CD14-positive monocyte (primary cell): Measurements from ENCODE around the gene MRPS14. TPM values are rescaled to one million over a fixed set of nuclear protein-coding genes. Genes with fewer than 3 reads are reported as not detected.

ENCODE experiments used
- DNase-seq, 3 donors: peaks; one replicate each; pipeline ENCODE4 v3.0.0-alpha.2; 2011 to 2022
- H2AFZ ChIP-seq: 2 replicates; pipeline ENCODE4 v1.6.0; 2012; ENCODE audit warnings: mild to moderate bottlenecking, low read depth, low read length, inconsistent platforms; ENCODE audit not compliant: insufficient read depth, poor library complexity, severe bottlenecking
- H3K27ac ChIP-seq, 2 donors: 1 replicate in 1 of 2; 2 replicates in 1 of 2; pipeline ENCODE4 v1.5.1; 2012 to 2013; ENCODE audit warnings: low read length in 2 of 2, control low read depth in 1 of 2, inconsistent platforms in 1 of 2, low read depth in 1 of 2, mild to moderate bottlenecking in 1 of 2
- H3K27me3 ChIP-seq, 2 donors: one replicate each; pipeline versions ENCODE4 v1.6.0 to v1.6.1; 2011 to 2013; ENCODE audit warnings: low read length in 2 of 2; ENCODE audit not compliant: control insufficient read depth in 2 of 2, insufficient read depth in 2 of 2
- H3K36me3 ChIP-seq, 2 donors: replicated peaks in 1 of 2; 1 replicate in 1 of 2; 2 replicates in 1 of 2; pipeline versions ENCODE4 v1.5.1 to v1.6.1; 2012 to 2013; ENCODE audit warnings: low read length in 2 of 2, control low read depth in 1 of 2, inconsistent platforms in 1 of 2, mild to moderate bottlenecking in 1 of 2; ENCODE audit not compliant: insufficient read depth in 2 of 2, control insufficient read depth in 1 of 2
- H3K4me1 ChIP-seq, 2 donors: 1 replicate in 1 of 2; 2 replicates in 1 of 2; pipeline versions ENCODE4 v1.5.1 to v1.6.1; 2012 to 2013; ENCODE audit warnings: low read length in 2 of 2, control low read depth in 1 of 2, inconsistent platforms in 1 of 2, mild to moderate bottlenecking in 1 of 2, moderate library complexity in 1 of 2; ENCODE audit not compliant: insufficient read depth in 2 of 2, control insufficient read depth in 1 of 2
- H3K4me2 ChIP-seq: replicated peaks from 2 replicates; pipeline ENCODE3; 2012; ENCODE audit warnings: low read length, moderate library complexity, mild to moderate bottlenecking; ENCODE audit not compliant: poor library complexity, severe bottlenecking; ENCODE audit errors: extremely low read depth
- H3K4me3 ChIP-seq, 3 experiments: fragments of 200-600 bp in 1 of 3; sonication (generic) in 1 of 3; replicated peaks in 1 of 3; 1 replicate in 2 of 3; 2 replicates in 1 of 3; pipeline ENCODE4 v1.5.1; 2011 to 2013; ENCODE audit warnings: low read length in 3 of 3, mild to moderate bottlenecking in 3 of 3, control low read depth in 2 of 3, low read depth in 2 of 3, inconsistent platforms in 1 of 3, moderate library complexity in 1 of 3
- H3K79me2 ChIP-seq: 2 replicates; pipeline ENCODE4 v1.6.0; 2012; ENCODE audit warnings: mild to moderate bottlenecking, control low read depth, inconsistent platforms, low read length, moderate library complexity; ENCODE audit not compliant: insufficient read depth
- H3K9ac ChIP-seq: 2 replicates; pipeline ENCODE4 v1.6.0; 2017; ENCODE audit warnings: low read length, mild to moderate bottlenecking; ENCODE audit not compliant: insufficient read depth, poor library complexity, severe bottlenecking
- H3K9me3 ChIP-seq, 2 donors: replicated peaks in 1 of 2; 1 replicate in 1 of 2; 2 replicates in 1 of 2; pipeline versions ENCODE4 v1.5.1 to v1.6.1; 2012 to 2013; ENCODE audit warnings: low read length in 2 of 2, control low read depth in 1 of 2; ENCODE audit not compliant: control insufficient read depth in 1 of 2, insufficient read depth in 1 of 2
- H4K20me1 ChIP-seq: 2 replicates; pipeline ENCODE4 v1.6.0; 2012; ENCODE audit warnings: mild to moderate bottlenecking, low read length, control low read depth, moderate library complexity; ENCODE audit not compliant: insufficient read depth
- H3K27ac Mint-ChIP-seq, 7 donors: one replicate each; pipeline ENCODE4 v1.8.0; 2020; ENCODE audit warnings: mild to moderate bottlenecking in 7 of 7, mixed read lengths in 7 of 7, moderate library complexity in 6 of 7, inconsistent platforms in 2 of 7
- H3K27me3 Mint-ChIP-seq, 3 donors: one replicate each; pipeline ENCODE4 v1.8.0; 2021 to 2022; ENCODE audit warnings: low read depth in 3 of 3, mild to moderate bottlenecking in 3 of 3, mixed read lengths in 3 of 3, moderate library complexity in 3 of 3, inconsistent platforms in 1 of 3
- H3K36me3 Mint-ChIP-seq, 2 donors: one replicate each; pipeline ENCODE4 v1.8.0; 2020; ENCODE audit warnings: mixed read lengths in 2 of 2, inconsistent platforms in 1 of 2, mild to moderate bottlenecking in 1 of 2
- H3K4me1 Mint-ChIP-seq: one replicate; pipeline ENCODE4 v1.8.0; 2020; ENCODE audit warnings: mild to moderate bottlenecking, mixed read lengths
- H3K4me3 Mint-ChIP-seq, 2 donors: one replicate each; pipeline ENCODE4 v1.8.0; 2020; ENCODE audit warnings: mild to moderate bottlenecking in 2 of 2, mixed read lengths in 2 of 2, moderate library complexity in 1 of 2
- H3K9me3 Mint-ChIP-seq, 7 donors: one replicate each; pipeline ENCODE4 v1.8.0; 2020 to 2022; ENCODE audit warnings: mixed read lengths in 7 of 7, mild to moderate bottlenecking in 6 of 7, moderate library complexity in 6 of 7, inconsistent platforms in 2 of 7
- WGBS: methylation state at CpG from one replicate; pipeline ENCODE4 v1.1.5; 2013; ENCODE audit warnings: missing lambda C conversion rate; ENCODE audit not compliant: insufficient coverage; 5-methylcytosine and 5-hydroxymethylcytosine counted together
- intact Hi-C, 2 donors: fragments of 100-400 bp; cut with micrococcal nuclease; formaldehyde crosslinking; loops; one replicate each; pipeline versions ENCODE4 v1.15.0 to v1.15.1; 2023
- polyA plus RNA-seq, 3 donors: library from polyadenylated mRNA; depleted of rRNA in 1 of 3; unstranded in 2 of 3; stranded (reverse) in 1 of 3; fragments of 300-500 nt in 2 of 3; fragments of >200 nt in 1 of 3; fragmentation: Illumina TruSeq in 2 of 3; gene quantifications; 1 replicate in 2 of 3; 2 replicates in 1 of 3; pipeline ENCODE4 v1.2.3, GENCODE V29; 2012 to 2021
- TF ChIP-seq, protein P1 (sequence below): fragments of 200-600 bp; IDR thresholded peaks from one replicate; pipeline ENCODE4 v1.8.0; 2022; ENCODE audit warnings: antibody characterized with exemption, mild to moderate bottlenecking

The MRPS14 gene
- polyA plus RNA-seq, 3 donors: 5.4 to 53.2 (median 48.1) TPM

DNA sequence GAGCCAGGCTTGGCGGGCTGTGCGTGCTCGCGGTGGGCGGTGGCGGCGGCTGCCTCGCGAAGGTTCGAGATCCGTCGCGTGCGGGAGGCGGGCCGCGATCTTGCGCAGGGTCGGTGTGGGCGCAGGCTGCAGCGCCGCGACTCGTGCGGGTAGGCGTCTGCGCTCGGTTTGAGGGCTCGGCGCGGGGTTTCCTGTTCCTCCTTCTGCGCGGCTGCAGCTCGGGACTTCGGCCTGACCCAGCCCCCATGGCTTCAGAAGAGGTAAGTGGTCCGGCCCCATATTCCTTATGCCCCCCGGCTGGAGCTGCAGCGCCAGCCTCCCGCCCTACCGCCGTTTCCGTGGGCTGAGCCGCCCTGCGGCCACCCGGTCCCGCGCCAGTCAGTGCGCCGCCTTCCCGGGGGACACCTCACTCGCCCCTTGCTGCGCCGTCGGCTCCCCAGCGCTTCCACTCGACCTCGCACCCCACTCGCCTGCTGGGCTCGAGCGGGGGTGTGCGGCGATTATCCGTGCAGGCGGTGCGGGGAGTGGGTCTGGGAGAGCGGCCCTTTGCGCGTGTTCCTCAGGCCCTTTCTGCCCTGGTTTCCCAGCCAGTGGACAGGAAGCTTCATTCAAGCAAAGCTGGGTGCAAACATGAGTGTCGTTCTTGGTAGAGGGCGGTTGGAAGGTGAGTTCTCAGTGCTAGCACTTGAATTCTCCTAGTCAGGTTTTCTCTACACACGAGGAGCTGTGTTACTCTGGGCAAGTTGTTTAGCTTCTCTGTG is 23.1 kb downstream of the MRPS14 start, which contains the start of gene CACYBP:
Gene CACYBP, plus strand, starts transcription at position 12 of the 761 bp plus-strand sequence. Its CDS starts 234 bp downstream, at position 246.
- Histone ChIP-seq H2AFZ (peak within 1 kb of the TSS; percentile 84), H3K9ac (peak within 1 kb of the TSS; percentile 97), H3K27ac (peak within 1 kb of the TSS; percentile 95 to 100), H3K36me3 (peaks cover 0 to 20% of the 10 kb centered on the region in 2 donors), H3K4me2 (peak within 1 kb of the TSS; percentile 75), H3K27me3 (no peaks in the 10 kb centered on the region), H3K9me3 (no peaks in the 10 kb centered on the region), H3K4me1 (peaks cover 27 to 42% of the 10 kb centered on the region in 2 donors), H3K4me3 (peak within 1 kb of the TSS; percentile 75 to 81 (median 76)), H4K20me1 (peaks cover 33% of the 10 kb centered on the region), H3K79me2 (peaks cover 53% of the 10 kb centered on the region)
- H3K27me3 Mint-ChIP-seq: no peaks in the 10 kb centered on the region
- TF ChIP-seq, protein P1, sequence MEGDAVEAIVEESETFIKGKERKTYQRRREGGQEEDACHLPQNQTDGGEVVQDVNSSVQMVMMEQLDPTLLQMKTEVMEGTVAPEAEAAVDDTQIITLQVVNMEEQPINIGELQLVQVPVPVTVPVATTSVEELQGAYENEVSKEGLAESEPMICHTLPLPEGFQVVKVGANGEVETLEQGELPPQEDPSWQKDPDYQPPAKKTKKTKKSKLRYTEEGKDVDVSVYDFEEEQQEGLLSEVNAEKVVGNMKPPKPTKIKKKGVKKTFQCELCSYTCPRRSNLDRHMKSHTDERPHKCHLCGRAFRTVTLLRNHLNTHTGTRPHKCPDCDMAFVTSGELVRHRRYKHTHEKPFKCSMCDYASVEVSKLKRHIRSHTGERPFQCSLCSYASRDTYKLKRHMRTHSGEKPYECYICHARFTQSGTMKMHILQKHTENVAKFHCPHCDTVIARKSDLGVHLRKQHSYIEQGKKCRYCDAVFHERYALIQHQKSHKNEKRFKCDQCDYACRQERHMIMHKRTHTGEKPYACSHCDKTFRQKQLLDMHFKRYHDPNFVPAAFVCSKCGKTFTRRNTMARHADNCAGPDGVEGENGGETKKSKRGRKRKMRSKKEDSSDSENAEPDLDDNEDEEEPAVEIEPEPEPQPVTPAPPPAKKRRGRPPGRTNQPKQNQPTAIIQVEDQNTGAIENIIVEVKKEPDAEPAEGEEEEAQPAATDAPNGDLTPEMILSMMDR: no peak
- intact Hi-C loops: loop anchor here (2.0 to 10.0 kb wide), 3 partner anchors 23 to 975 kb away; partner anchors contain the start of genes RC3H1 (in 2 of the 2) and MRPS14 (in 1 of the 2)
- peak within 1 kb of the TSS in 3 of 7 donors; percentile 86 to 88 (median 87) for H3K27ac Mint-ChIP-seq
- DNase-seq: peak in 2 of 3 donors; percentile 17 to 40
- peaks cover 11 to 12% of the 10 kb centered on the region in 2 donors for H3K36me3 Mint-ChIP-seq
- H3K9me3 Mint-ChIP-seq: no peaks in the 10 kb centered on the region
- no peak within 1 kb of the TSS for H3K4me3 Mint-ChIP-seq
- WGBS: under 1% methylated on average over 65 of the region's 71 CpGs
- H3K4me1 Mint-ChIP-seq: peaks cover 40% of the 10 kb centered on the region

DNA sequence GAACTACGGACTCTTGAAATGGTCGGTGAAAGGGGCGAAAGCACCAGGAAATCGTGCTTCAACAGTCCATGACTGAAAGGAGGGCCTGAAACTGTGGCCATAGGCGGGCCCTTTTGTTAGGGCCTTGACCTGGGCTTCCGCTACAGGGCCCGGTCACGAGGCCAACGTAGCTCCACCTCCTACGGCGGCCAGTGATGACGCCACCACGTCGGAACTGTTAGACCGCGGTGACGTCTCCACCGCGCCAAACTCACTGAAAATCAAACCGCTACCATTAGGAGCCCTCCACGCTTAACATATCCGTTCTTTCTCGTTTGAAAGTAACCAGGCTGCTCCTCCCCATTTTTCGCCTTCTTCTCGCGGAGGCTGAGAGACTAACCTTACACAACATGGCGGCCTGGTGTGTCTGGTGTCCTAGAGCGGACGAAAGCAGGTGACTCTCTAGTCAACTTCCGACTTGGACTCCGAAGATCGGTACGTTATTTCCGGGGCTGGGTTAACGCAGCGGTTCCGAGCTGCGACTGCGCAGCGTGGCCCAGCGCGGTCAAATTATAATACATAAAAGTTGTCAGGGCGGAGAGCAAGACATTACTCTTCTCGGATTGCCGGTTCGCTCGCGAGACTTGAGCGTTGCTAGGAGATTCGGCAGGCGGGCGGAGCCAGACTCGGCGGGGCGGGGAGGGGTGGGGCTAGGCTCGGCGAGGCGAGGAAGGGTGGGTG is 23.8 kb downstream of the MRPS14 start:
- H3K27ac Mint-ChIP-seq: no peak overlapping the region

More for the DNA sequence above, 23.8 kb downstream of the MRPS14 start:
- H3K27me3 Mint-ChIP-seq: no peaks in the 10 kb centered on the region
- H3K4me2 ChIP-seq: peak overlapping the region; percentile 75
- peaks cover 27 to 39% of the 10 kb centered on the region in 2 donors for H3K4me1 ChIP-seq
- peaks cover 10 to 13% of the 10 kb centered on the region in 2 donors for H3K36me3 Mint-ChIP-seq
- TF ChIP-seq, protein P1: no peak
- H3K79me2 ChIP-seq: peaks cover 46% of the 10 kb centered on the region
- no peaks in the 10 kb centered on the region for H3K27me3 ChIP-seq
- peak overlapping the region; percentile 84 for H2AFZ ChIP-seq
- peak overlapping the region; percentile 52 to 81 (median 75) for H3K4me3 ChIP-seq
- no peak overlapping the region for H3K4me3 Mint-ChIP-seq
- H3K9ac ChIP-seq: peak overlapping the region; percentile 97
- peak; percentile 99 for DNase-seq
- intact Hi-C loops: loop anchor here (2.0 to 10.0 kb wide), 3 partner anchors 23 to 975 kb away; partner anchors contain the start of genes MRPS14 (in 1 of the 2) and RC3H1 (in 1 of the 2)
- peaks cover 38% of the 10 kb centered on the region for H3K4me1 Mint-ChIP-seq
- H3K27ac ChIP-seq: peak overlapping the region; percentile 95 to 100
- H3K36me3 ChIP-seq: peaks cover 0 to 23% of the 10 kb centered on the region in 2 donors
- no peaks in the 10 kb centered on the region for H3K9me3 Mint-ChIP-seq
- WGBS: under 1% methylated on average over 57 of the region's 58 CpGs
- no peaks in the 10 kb centered on the region for H3K9me3 ChIP-seq
- peaks cover 26% of the 10 kb centered on the region for H4K20me1 ChIP-seq
